CD4-positive, alpha-beta T cell (primary cell): ENCODE data around the gene CACNA1H. TPM values are rescaled to one million over a fixed set of nuclear protein-coding genes. Genes with fewer than 3 reads are reported as not detected.

ENCODE experiments used
- ATAC-seq: fragments of 200-7000 bp; cut with Tn5 transposase; one replicate; pipeline ENCODE4 v1.10.0; 2022; ENCODE audit warnings: mild to moderate bottlenecking; ENCODE audit not compliant: poor library complexity
- CTCF ChIA-PET: fragments of 350-600 bp; sonication (Branson Sonifier 250); formaldehyde crosslinking; loops from one replicate; lab custom pipeline; 2021; ENCODE audit warnings: antibody characterized with exemption, inconsistent platforms; lab: Charles Lee
- POLR2A ChIA-PET: fragments of 350-600 bp; sonication (Branson Sonifier 250); formaldehyde crosslinking; loops from one replicate; lab custom pipeline; 2021; ENCODE audit warnings: antibody characterized with exemption, inconsistent platforms; lab: Charles Lee
- DNase-seq, 14 experiments: peaks; one replicate each; pipeline ENCODE4 v3.0.0-alpha.2; 2013 to 2020; ENCODE audit warnings: mixed read lengths in 2 of 14
- H3K27ac ChIP-seq, 2 donors: one replicate each; pipeline versions ENCODE4 v1.5.1 to v1.7.0; 2013; ENCODE audit warnings: low read length in 2 of 2, low read depth in 1 of 2, mild to moderate bottlenecking in 1 of 2
- H3K27me3 ChIP-seq, 2 experiments: 1 replicate in 1 of 2; 2 replicates in 1 of 2; pipeline versions ENCODE4 v1.6.1 to v1.7.0; 2013; ENCODE audit warnings: low read length in 2 of 2, control low read depth in 1 of 2, mild to moderate bottlenecking in 1 of 2, moderate library complexity in 1 of 2; ENCODE audit not compliant: insufficient read depth in 2 of 2, control insufficient read depth in 1 of 2
- H3K36me3 ChIP-seq: one replicate; pipeline ENCODE4 v1.6.1; 2013; ENCODE audit warnings: low read length, control low read depth; ENCODE audit not compliant: insufficient read depth
- H3K4me1 ChIP-seq: one replicate; pipeline ENCODE4 v1.6.1; 2013; ENCODE audit warnings: low read length, control low read depth; ENCODE audit not compliant: insufficient read depth
- H3K4me3 ChIP-seq: one replicate; pipeline ENCODE4 v1.5.1; 2013; ENCODE audit warnings: mild to moderate bottlenecking, low read length, moderate library complexity
- H3K9me3 ChIP-seq, 2 experiments: 1 replicate in 1 of 2; 2 replicates in 1 of 2; pipeline versions ENCODE4 v1.6.1 to v1.7.0; 2013; ENCODE audit warnings: low read length in 2 of 2, mild to moderate bottlenecking in 2 of 2, control low read depth in 1 of 2, moderate library complexity in 1 of 2; ENCODE audit not compliant: control insufficient read depth in 1 of 2, insufficient read depth in 1 of 2
- H3K27ac Mint-ChIP-seq: one replicate; pipeline ENCODE4 v1.8.0; 2020; ENCODE audit warnings: mixed read lengths
- H3K27me3 Mint-ChIP-seq: one replicate; pipeline ENCODE4 v1.8.0; 2021; ENCODE audit warnings: mixed read lengths
- H3K36me3 Mint-ChIP-seq: one replicate; pipeline ENCODE4 v1.8.0; 2021; ENCODE audit warnings: low read depth, mixed read lengths
- H3K4me1 Mint-ChIP-seq: one replicate; pipeline ENCODE4 v1.8.0; 2021; ENCODE audit warnings: low read depth, mixed read lengths
- H3K4me3 Mint-ChIP-seq: one replicate; pipeline ENCODE4 v1.8.0; 2020; ENCODE audit warnings: mild to moderate bottlenecking, mixed read lengths
- H3K9me3 Mint-ChIP-seq: one replicate; pipeline ENCODE4 v1.8.0; 2020; ENCODE audit warnings: mixed read lengths
- intact Hi-C, 2 experiments: fragments of 100-400 bp; cut with DNase I in 1 of 2; cut with micrococcal nuclease in 1 of 2; formaldehyde crosslinking; loops; one replicate each; pipeline versions ENCODE4 v1.15.1 to v1.9.0; 2023 to 2025; cut with DNase I, micrococcal nuclease
- total RNA-seq, 174 experiments: library from RNA in 2 of 174; stranded (reverse) in 2 of 174; gene quantifications; one replicate each; pipeline ENCODE4 v1.2.3 and lab custom pipeline; 2021 to 2026
- TF ChIP-seq, protein P1 (sequence below): fragments of 200-600 bp; IDR thresholded peaks from one replicate; pipeline ENCODE4 v1.8.0; 2022; ENCODE audit warnings: antibody characterized with exemption, mild to moderate bottlenecking

The CACNA1H gene
- total RNA-seq, 2 experiments from 2014 or later = 5.7 to 6.3 TPM

DNA sequence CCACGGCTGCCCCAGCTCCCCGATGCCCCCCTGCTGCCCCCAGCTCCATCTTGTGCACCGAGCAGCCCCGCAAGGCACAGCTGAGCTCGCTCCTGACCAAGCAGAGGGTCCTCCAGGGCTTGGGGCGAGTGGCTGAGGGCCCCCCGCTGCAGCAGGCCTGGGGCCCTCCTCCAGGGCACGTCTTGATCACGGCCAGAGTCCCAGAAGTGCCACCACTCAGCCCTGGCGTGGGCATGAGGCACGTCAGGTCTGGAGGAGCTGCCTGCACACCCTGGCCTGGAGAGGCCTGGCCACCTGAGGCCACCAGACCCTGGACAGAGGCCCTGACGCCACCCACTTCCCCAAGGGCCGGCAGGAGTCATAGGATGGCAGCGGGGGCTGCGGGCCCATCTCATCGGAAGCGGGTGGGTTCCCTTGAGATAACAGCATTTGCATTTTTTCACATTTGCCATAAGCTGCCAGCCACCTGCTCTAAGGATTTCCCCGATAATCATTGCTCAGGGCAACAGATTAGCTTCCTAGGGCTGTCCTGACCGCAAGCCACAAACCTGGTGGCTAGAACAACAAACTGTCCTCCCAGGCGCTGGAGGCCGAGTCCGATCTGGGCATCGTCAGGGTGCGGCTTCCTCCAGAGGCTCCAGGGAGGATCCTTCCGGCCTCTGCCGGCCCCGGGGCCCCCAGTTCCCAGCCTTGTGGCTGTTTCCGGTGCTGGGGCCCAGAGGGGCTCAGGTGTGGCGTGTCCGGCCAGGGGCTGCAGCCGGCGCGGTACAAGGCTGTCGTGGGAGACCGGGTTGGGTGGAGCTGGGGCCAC, 32.9 kb upstream of the CACNA1H start:
- CTCF ChIA-PET = no interaction called here
- H3K27me3 Mint-ChIP-seq = no peaks in the 10 kb centered on the region

GRCh38 chr16:1120577-1120941, 32.3 kb upstream of the CACNA1H start:
- Histone ChIP-seq H3K9me3 (peaks cover 0 to 7% of the 10 kb centered on the region in 2 experiments), H3K36me3 (no peaks in the 10 kb centered on the region), H3K4me3 (no peak overlapping the region), H3K27ac (no peak overlapping the region), H3K27me3 (no peaks in the 10 kb centered on the region), H3K4me1 (peaks cover 4% of the 10 kb centered on the region)
- ChIA-PET CTCF (no interaction called here), POLR2A (no interaction called here)
- H3K4me3 Mint-ChIP-seq = no peak overlapping the region
- H3K4me1 Mint-ChIP-seq = no peaks in the 10 kb centered on the region
- H3K27ac Mint-ChIP-seq = no peak overlapping the region
- H3K27me3 Mint-ChIP-seq = no peaks in the 10 kb centered on the region
- DNase-seq = no peak
- TF ChIP-seq, protein P1, sequence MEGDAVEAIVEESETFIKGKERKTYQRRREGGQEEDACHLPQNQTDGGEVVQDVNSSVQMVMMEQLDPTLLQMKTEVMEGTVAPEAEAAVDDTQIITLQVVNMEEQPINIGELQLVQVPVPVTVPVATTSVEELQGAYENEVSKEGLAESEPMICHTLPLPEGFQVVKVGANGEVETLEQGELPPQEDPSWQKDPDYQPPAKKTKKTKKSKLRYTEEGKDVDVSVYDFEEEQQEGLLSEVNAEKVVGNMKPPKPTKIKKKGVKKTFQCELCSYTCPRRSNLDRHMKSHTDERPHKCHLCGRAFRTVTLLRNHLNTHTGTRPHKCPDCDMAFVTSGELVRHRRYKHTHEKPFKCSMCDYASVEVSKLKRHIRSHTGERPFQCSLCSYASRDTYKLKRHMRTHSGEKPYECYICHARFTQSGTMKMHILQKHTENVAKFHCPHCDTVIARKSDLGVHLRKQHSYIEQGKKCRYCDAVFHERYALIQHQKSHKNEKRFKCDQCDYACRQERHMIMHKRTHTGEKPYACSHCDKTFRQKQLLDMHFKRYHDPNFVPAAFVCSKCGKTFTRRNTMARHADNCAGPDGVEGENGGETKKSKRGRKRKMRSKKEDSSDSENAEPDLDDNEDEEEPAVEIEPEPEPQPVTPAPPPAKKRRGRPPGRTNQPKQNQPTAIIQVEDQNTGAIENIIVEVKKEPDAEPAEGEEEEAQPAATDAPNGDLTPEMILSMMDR = no peak
- intact Hi-C loops = no loop called here
- H3K9me3 Mint-ChIP-seq = no peaks in the 10 kb centered on the region
- no peaks in the 10 kb centered on the region for H3K36me3 Mint-ChIP-seq
- no peak for ATAC-seq

More for the DNA sequence above, 32.9 kb upstream of the CACNA1H start:
- H3K4me1 ChIP-seq = no peaks in the 10 kb centered on the region
- no peak overlapping the region for H3K4me3 ChIP-seq
- DNase-seq (no peak), ATAC-seq (no peak)
- no peak overlapping the region for H3K27ac ChIP-seq
- H3K27me3 ChIP-seq = no peaks in the 10 kb centered on the region
- POLR2A ChIA-PET = no interaction called here
- H3K4me3 Mint-ChIP-seq = no peak overlapping the region
- intact Hi-C loops = no loop called here
- no peaks in the 10 kb centered on the region for H3K36me3 ChIP-seq
- no peaks in the 10 kb centered on the region for H3K4me1 Mint-ChIP-seq
- TF ChIP-seq, protein P1 = no peak
- H3K27ac Mint-ChIP-seq = no peak overlapping the region
- no peaks in the 10 kb centered on the region for H3K9me3 Mint-ChIP-seq
- peaks cover 0 to 7% of the 10 kb centered on the region in 2 experiments for H3K9me3 ChIP-seq
- H3K36me3 Mint-ChIP-seq = no peaks in the 10 kb centered on the region

GRCh38 chr16:1121009-1121408, 31.9 kb upstream of the CACNA1H start:
- H3K4me3 Mint-ChIP-seq = no peak overlapping the region
- H3K27ac Mint-ChIP-seq = no peak overlapping the region
- Histone ChIP-seq H3K4me3 (no peak overlapping the region), H3K36me3 (no peaks in the 10 kb centered on the region), H3K27ac (no peak overlapping the region), H3K4me1 (peaks cover 8% of the 10 kb centered on the region), H3K9me3 (peaks cover 0 to 7% of the 10 kb centered on the region in 2 experiments), H3K27me3 (no peaks in the 10 kb centered on the region)
- H3K36me3 Mint-ChIP-seq = no peaks in the 10 kb centered on the region
- no peak for ATAC-seq
- DNase-seq = no peak
- intact Hi-C loops = no loop called here
- no peaks in the 10 kb centered on the region for H3K9me3 Mint-ChIP-seq
- TF ChIP-seq, protein P1 = no peak
- ChIA-PET POLR2A (no interaction called here), CTCF (no interaction called here)
- no peaks in the 10 kb centered on the region for H3K27me3 Mint-ChIP-seq
- no peaks in the 10 kb centered on the region for H3K4me1 Mint-ChIP-seq
